Islet of Langerhans (tissue), 1 donor: ENCODE results near the gene SUN5.
"Not testable (repeated sequence)": the region's sequence is repeated elsewhere in the genome, so short reads cannot be mapped to it uniquely, and the experiment has no call there.

Source experiments
- FAIRE-seq: peaks from one replicate; lab custom pipeline; 2011; peaks lifted over from hg19 to GRCh38; lab: Jason Lieb, UNC

The SUN5 gene

DNA sequence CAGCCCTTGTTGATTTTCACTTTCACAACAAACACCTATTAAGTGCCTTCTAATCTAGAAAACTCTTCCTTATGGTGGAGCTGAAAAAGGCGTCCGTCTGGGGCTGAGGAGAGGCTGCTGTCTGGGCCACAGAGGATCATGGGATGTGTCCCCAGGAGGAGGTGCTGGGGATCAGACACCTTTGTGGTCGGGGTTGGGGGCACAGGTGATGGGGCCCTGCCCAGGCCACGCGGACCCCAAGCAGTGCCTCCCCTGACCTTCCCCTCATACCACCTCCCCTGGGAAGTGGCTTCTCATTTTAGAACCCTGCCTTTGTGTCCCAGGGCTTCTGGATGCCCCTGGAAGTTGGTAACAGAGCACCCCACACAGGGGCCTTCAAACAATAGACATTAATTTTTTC is 41.1 kb downstream of the SUN5 start:
- no peak for FAIRE-seq

DNA sequence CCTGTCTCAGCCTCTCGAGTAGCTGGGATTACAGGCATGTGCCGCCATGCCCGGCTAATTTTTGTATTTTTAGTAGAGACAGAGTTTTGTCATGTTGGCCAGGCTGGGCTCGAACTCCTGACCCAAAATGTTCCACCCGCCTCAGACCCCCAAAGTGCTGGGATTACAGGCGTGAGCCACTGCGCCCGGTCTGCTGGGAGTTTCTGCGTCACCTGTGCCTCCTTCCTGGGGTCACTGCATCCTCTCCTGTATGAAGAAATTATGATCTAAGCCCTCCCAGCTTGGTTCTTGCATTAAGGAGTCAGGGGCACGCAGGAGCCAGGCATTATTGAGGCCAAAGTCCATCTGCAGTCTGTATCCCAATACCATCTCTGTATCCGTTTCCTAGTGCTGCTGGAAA is 41.6 kb downstream of the SUN5 start:
- not testable (repeated sequence) for FAIRE-seq

DNA sequence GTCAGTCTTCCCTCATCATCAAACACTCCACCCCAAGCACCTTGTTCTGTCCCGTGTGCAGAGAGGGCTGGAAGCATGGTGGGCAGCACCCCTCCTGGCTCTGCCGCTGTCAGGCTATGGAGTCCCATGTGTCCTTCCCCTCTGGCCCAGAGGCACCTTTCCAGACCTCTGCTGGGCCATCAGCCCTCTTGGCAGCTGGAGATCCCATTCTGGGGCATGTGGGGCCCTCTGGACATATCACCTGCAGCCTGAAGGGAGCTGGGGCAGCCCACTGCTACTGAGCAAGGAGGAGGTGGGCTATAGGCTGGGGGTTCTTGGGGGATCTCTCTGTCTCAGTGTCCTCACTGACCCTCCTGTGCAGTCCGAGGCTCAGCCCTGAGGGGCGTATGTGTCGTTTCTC is 42.2 kb downstream of the SUN5 start:
- FAIRE-seq = no peak

DNA sequence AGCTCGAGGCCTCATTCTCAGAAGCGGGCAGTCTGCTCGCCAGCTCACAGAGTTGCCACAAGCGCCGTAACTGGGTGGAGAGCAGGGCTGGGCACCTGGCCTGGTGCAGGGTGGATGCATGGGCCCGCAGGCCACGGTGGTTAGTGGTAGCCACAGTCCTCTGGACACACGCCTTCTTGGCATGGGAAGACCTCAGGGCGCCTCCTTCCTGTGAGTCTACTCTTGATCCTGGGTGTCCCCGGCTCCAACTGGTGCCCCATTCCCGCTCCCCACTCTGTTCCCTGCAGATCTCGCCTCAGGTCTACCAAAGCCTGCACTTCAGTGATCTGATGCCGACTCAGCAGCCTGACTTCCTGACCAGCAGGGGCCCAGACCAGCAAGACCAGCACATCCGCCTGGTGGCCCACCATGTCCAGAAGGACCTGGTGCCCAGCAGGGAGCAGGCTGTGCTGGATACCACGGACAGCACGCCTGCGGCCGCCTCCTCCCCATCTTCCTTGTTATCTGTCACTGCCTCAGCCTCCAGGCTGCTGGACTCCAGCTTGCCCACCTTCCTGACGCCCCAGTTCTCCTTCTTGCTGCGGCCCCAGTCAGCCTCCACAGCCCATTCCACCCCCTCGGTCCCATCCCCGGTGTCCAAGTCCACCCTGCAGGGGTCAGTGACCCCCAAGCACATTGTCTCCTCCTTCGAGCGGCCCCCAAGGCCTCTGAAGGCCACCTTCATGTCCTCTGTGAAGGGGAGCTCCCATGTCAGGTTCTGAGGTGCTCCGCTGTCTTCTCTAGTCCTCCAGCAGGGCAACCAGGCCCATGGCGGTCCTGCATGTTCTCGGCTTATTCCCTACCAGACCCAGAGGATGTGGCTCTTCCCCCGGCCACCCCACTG is 43.1 kb downstream of the SUN5 start:
- FAIRE-seq = no peak

DNA sequence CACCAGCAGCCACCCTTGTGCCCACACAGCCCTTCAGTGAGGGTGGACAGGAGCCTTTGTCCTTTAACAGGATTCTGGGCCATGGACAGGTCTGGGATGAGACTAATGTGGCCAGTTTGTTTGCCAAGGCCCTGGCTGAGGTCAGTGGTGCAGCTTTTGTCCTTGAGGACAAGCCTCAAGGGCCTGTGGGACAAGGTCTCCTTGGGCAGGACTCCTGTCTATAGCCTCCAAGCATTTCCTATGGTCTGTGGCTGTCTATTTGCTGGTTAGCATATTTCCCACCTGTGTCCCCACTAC is 44.1 kb downstream of the SUN5 start:
- no peak for FAIRE-seq

DNA sequence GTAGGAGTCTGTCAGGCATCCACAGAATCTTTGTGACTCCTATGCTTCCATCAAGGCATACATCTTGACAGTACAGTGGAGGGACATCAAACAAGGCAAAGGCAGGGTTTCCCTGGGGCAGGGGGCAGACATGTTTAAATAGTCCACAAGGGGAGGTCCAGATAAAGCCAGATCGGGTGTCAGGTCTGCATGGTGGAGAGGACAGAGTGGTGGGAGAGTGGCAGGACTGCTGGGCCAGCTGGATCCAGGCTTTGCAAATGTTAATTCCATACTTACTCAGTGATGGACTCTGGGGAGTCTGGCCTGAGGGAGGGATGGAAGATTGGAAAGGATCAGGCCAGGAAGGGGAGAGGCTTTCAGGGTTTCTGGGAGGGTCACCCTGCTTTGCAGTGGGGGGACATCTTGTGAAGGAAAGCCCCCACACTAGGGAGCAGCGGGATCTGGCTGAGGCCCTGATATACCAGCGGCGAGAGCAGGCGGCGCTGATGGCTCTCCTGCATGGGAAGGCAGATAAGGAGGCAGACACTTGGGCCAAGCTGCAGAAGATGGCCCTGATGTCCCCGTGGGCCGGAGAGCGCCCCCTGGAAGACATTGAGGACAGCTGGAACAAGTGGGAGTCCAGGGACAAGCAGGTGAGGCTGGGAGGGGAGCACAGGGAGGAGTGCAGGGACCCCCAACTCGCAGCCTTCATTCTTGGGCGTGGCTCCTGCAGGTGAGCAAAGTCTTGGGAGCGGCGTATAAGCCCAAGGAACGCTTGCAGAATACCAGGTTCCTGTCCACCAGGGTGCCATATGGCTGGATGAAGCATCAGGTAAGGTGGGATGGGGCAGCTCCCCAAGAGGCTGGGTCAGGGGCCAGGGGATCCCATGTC is 44.6 kb downstream of the SUN5 start:
- FAIRE-seq = no peak

DNA sequence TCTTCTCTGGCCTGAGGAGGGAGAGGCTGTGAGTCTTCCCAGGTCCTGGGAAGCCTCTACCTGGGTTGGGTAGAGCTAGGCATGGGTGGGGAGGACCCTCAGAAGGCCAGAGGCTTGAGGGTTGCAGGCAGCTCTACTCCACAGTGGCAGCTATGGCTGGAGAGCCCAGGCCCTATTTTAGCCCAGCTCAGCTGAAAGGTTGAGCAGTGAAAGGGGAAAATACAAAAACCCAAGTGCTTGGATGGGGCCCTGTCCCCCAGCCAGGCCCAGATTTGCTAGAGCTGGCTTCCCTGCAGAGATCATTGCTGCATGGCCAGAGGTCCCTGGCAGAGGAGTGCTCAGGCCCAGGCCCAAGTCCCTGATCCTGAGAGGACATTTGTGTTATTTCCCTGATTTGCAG is 45.7 kb downstream of the SUN5 start:
- FAIRE-seq = no peak

DNA sequence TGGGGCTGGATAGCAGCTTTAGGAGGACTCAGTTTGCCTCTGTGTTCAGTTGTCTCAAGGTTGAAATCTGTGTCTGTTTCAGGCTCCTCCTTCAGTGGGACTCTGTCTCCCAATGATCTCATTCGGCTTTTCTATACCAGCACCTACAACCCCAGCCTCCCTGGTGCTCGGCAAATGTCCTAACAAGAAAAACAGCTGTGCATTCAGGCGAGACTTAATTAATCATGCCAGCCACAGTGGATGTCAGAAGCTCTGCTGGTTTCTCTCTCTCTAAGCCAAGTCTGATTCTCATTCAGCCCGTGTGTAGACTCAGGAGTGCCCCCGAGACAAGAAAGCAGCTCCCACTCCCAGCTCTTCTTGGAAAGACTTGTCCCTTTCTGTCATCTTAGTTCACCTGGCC is 46.8 kb downstream of the SUN5 start:
- no peak for FAIRE-seq

DNA sequence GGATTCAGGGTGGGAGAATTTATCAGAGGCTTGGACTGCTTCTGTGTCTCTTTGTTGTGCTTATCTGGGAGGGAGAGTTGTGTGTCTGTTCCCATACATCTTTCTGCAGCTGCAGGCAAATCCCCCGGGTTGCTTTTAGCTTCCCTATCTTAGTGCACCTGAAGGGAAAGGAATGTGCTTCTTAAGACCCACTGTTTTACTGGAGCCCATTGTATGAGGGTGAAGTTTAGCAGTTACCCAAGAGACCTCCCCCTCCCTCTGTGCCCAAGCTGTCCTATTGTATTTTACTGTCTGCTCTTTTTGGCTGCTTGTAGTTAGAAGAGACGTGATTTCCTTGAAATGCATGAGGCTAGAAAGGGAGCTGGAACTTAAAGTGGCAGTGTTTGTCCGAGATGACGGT is 53.7 kb downstream of the SUN5 start:
- FAIRE-seq = not testable (repeated sequence)

DNA sequence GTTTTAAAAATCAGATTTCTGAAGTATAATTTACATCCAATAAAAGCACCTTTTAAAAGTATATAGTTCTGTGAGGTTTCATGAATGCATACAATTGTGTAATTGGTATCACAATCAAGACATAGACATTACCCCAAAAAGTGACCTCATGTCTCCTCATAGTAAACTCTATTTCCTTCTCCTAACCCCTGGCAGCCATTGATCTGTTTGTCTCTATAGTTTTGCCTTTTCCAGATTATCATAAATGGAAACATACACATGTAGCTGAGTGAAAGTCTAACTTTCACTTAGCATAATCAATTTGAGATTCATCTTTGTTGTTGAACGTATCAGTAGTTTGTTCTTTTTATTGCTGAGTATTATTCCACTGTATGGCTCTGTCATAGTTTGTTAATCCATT is 57.6 kb downstream of the SUN5 start:
- FAIRE-seq = no peak

DNA sequence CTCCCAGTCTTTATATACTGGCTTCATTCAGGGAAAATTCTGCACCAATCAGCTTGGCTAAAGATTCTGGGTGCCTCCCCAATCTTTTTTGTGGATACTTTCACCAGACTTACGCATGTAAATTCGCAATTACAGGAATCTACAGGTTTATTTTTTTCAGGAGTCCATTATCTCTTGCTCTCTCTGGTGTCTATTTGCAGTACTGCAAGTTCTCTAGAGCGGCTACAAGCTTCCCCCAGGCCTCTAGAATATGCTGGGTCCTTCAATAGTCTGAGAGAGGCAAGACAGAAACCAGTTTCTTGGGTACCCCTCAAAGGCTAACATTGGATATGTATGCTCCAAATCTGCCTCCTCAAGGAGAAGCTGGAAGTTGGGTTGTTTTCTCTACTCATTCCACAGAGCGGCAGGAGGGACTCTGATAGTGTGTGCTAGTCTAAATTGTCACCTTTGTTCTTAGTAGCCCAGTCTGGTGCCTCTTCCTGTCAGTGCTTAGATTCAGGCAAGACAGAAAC is 58.5 kb downstream of the SUN5 start:
- no peak for FAIRE-seq

DNA sequence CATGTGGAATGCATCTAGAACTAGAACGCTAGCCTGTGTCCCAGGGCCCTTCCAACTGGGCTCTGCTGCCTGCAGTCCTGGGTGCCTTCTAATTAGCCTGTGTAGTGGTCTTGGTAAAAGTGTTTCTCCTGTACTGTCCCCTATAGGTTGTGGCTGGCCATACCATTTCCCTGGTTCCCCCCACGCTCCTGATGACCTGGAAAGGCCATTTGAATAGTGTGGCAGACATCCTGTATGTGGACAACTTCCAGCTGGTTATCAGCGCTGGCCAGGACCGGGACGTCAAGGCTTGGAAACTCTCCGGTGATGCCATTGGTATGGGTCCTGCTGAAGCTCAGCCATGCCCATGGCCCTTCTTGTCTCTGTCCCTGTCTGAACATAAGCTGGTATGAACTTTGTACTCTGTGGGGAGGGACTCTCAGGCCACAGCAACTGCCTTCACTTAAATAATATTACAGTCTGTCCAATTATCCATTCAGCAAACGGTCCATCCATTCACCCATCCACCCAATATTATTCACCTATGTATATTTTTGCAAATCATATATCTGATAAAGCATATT is 60.7 kb downstream of the SUN5 start:
- FAIRE-seq = no peak

DNA sequence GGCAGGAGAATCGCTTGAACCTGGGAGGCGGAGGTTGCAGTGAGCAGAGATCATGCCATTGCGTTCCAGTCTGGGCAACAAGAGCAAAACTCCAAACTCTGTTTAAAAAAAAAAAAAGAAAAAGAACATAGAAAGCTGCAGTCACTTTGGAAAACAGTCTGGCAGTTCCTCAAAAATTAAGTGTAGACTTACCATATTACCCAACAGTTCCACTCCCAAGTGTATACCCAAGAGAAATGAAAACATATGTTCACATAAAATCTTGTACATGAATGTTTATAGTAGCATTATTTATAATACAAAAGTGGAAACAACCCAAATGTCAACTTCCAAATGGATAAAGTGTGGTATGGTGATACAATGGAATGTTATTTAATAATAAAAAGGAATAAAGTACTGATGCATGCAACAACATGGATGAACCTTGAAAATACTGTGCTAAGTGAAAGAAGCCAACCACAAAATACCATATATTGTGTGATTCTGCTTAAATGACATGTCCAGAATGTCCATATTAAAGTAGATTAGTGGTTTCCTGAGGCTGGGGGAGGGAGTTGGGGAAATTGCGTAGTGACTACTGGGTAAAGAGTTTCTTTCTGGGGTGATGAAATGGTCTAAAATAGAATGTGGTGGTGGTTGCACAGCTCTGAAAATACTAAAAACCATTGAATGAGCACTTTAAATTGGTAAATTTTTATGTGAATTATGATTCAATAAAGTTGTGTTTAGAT is 62.9 kb downstream of the SUN5 start:
- FAIRE-seq = no peak

DNA sequence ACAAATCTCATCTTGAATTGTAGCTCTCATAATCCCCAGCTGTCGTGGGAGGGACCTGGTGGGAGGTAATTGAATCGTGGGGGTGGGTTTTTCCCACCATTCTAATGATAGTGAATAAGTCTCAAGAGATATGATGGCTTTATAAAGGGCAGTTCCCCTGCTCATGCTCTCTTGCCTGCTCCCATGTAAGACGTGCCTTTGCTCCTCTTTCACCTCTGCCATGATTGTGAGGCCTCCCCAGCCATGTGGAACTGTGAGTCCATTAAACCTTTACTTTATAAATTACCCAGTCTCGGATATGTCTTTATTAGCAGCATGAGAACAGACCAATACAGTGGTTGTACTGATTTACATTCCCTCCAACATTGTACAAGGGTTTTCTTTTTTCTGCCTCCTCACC is 69.7 kb downstream of the SUN5 start:
- no peak for FAIRE-seq
